ENCODE data around the gene UBE3B. TPM values are rescaled to one million over a fixed set of nuclear protein-coding genes. Genes with fewer than 3 reads are reported as not detected.

UBE3B gene
- total RNA-seq, 1 experiment from 2014 or later, result 29.3 TPM

GRCh38 chr12:109542876-109543275, 65.4 kb downstream of the UBE3B start:
- POLR2A ChIA-PET, result no interaction called here
- TF ChIP-seq AFF4 (CRISPR knock-in tag; IDR thresholded peaks at IDR 0.05; ENCODE audit: borderline replicate concordance), result no peak
- no peak for TF ChIP-seq ZNF671 (CRISPR knock-in tag; IDR thresholded peaks at IDR 0.05)
- no peak for TF ChIP-seq ZNF219 (CRISPR knock-in tag; IDR thresholded peaks at IDR 0.05; ENCODE audit: borderline replicate concordance)
- no peak for TF ChIP-seq IRF2 (CRISPR knock-in tag; IDR thresholded peaks at IDR 0.05; ENCODE audit: borderline replicate concordance, low read depth)
- no peak for TF ChIP-seq ELF4 (CRISPR knock-in tag; IDR thresholded peaks at IDR 0.05; ENCODE audit: low read depth)
- no peak for TF ChIP-seq KAT7 (CRISPR knock-in tag; IDR thresholded peaks at IDR 0.05; ENCODE audit: borderline replicate concordance)
- no peak for TF ChIP-seq ETV6 (CRISPR knock-in tag; IDR thresholded peaks at IDR 0.05)
- TF ChIP-seq ZNF263 (CRISPR knock-in tag; IDR thresholded peaks at IDR 0.05; ENCODE audit: low read depth), result no peak
- no peak for TF ChIP-seq ZBTB21 (CRISPR knock-in tag; IDR thresholded peaks at IDR 0.05; ENCODE audit: borderline replicate concordance)
- no peak for TF ChIP-seq FOXK1 (CRISPR knock-in tag; IDR thresholded peaks at IDR 0.05)
- no peak for TF ChIP-seq JUN (CRISPR knock-in tag; IDR thresholded peaks at IDR 0.05)
- TF ChIP-seq GTF2I (CRISPR knock-in tag; conservative IDR thresholded peaks at IDR 0.05), result no peak
- TF ChIP-seq HMGXB4 (CRISPR knock-in tag; IDR thresholded peaks at IDR 0.05), result no peak
- TF ChIP-seq SMAD4 (CRISPR knock-in tag; IDR thresholded peaks at IDR 0.05), result no peak
- no peak for TF ChIP-seq MXD4 (CRISPR knock-in tag; IDR thresholded peaks at IDR 0.05; ENCODE audit: borderline replicate concordance)
- TF ChIP-seq JAZF1 (CRISPR knock-in tag; IDR thresholded peaks at IDR 0.05), result no peak
- ATAC-seq (no peak), DNase-seq (ENCODE audit: low spot score) (no peak)
- H3K4me1 Mint-ChIP-seq, result no peaks in the 10 kb centered on the region
- CTCF ChIA-PET, result no interaction called here
- H3K27ac Mint-ChIP-seq, result no peak overlapping the region
- no peaks in the 10 kb centered on the region for H3K9me3 Mint-ChIP-seq
- no peaks in the 10 kb centered on the region for H3K36me3 Mint-ChIP-seq
- H3K27me3 Mint-ChIP-seq (ENCODE audit: low read depth), result no peaks in the 10 kb centered on the region; the same call in 1 of the 2 replicates
- H3K4me3 Mint-ChIP-seq, result no peak overlapping the region

GRCh38 chr12:109544955-109545531, 67.6 kb downstream of the UBE3B start:
- DNase-seq (ENCODE audit: low spot score) (no peak), ATAC-seq (no peak)
- 0 out of 2 replicates have a peak overlapping the region, but pooled peaks have one; percentile 60 for H3K27ac Mint-ChIP-seq
- H3K9me3 Mint-ChIP-seq, result no peaks in the 10 kb centered on the region
- no peak for TF ChIP-seq ZBTB43 (CRISPR knock-in tag; IDR thresholded peaks at IDR 0.05)
- no peak for TF ChIP-seq MLX (CRISPR knock-in tag; IDR thresholded peaks at IDR 0.05)
- no peak for TF ChIP-seq ZNF317 (CRISPR knock-in tag; IDR thresholded peaks at IDR 0.05; ENCODE audit: borderline replicate concordance, low read depth)
- no peaks in the 10 kb centered on the region; the same call in 1 of the 2 replicates for H3K27me3 Mint-ChIP-seq (ENCODE audit: low read depth)
- no peak overlapping the region for H3K4me3 Mint-ChIP-seq
- POLR2A ChIA-PET, result no interaction called here
- no peaks in the 10 kb centered on the region for H3K36me3 Mint-ChIP-seq
- CTCF ChIA-PET, result interaction anchor here (0.7 kb wide), 2 partner anchors 26 to 117 kb away, joined by 3 to 4 read pairs; no protein-coding TSS in a partner anchor
- no peaks in the 10 kb centered on the region for H3K4me1 Mint-ChIP-seq
